ENCODE data around the gene SUN3. TPM values are rescaled to one million over a fixed set of nuclear protein-coding genes. Genes with fewer than 3 reads are reported as not detected.

The SUN3 gene
- total and polyA plus RNA-seq, 4 donors = not detected

DNA sequence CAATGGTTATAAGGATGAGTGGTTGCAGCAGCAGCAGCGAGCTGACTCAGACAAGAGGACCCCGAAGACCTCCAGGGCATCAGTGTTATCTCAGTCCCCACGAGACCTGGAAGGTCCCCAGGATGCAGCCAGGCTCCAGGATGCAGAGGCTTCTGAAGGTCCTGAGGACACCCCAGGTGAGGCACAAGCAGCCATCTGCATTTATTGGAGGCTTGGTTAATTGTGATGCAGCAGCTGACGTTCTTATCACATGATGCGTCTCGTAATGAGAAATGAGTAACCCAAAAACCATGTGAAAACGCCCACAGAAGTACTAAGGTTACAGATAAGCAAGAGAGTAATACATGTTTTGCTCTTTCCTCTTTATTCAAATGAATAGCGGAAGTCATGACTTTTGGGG is 23.8 kb upstream of the SUN3 start:
- WGBS, 2 donors = 75 to 77% methylated on average over 8 of the region's 8 CpGs
- H3K4me3 ChIP-seq (ENCODE audit: low read length in 2 of 2) = no peak overlapping the region
- H3K9me3 ChIP-seq (ENCODE audit: control insufficient read depth, low read length) = no peaks in the 10 kb centered on the region
- H3K27me3 ChIP-seq (ENCODE audit: control insufficient read depth in 1 of 2, insufficient read depth in 2 of 2, low read length in 1 of 2) = no peaks in the 10 kb centered on the region
- H3K4me1 ChIP-seq (ENCODE audit: control insufficient read depth in 1 of 2, insufficient read depth in 2 of 2, low read length in 2 of 2) = no peaks in the 10 kb centered on the region
- intact Hi-C loops (cut with DNase I) = no loop called here
- H3K27ac ChIP-seq (ENCODE audit: low read depth in 1 of 2, low read length in 2 of 2) = no peak overlapping the region
- ATAC-seq (ENCODE audit: low FRiP score) (no peak), DNase-seq (no peak)
- H3K36me3 ChIP-seq (ENCODE audit: control insufficient read depth in 1 of 2, insufficient read depth in 2 of 2, low read length in 1 of 2) = no peaks in the 10 kb centered on the region

GRCh38 chr7:48049850-48050249 is 20.9 kb upstream of the SUN3 start:
- no peaks in the 10 kb centered on the region for H3K36me3 ChIP-seq (ENCODE audit: control insufficient read depth in 1 of 2, insufficient read depth in 2 of 2, low read length in 1 of 2)
- ATAC-seq (ENCODE audit: low FRiP score) (no peak), DNase-seq (no peak)
- intact Hi-C loops (cut with DNase I) = no loop called here
- H3K4me1 ChIP-seq (ENCODE audit: control insufficient read depth in 1 of 2, insufficient read depth in 2 of 2, low read length in 2 of 2) = no peaks in the 10 kb centered on the region
- H3K27ac ChIP-seq (ENCODE audit: low read depth in 1 of 2, low read length in 2 of 2) = no peak overlapping the region
- 80 to 84% methylated on average over 8 of the region's 8 CpGs for WGBS, 2 donors
- no peak overlapping the region for H3K4me3 ChIP-seq (ENCODE audit: low read length in 2 of 2)
- no peaks in the 10 kb centered on the region for H3K27me3 ChIP-seq (ENCODE audit: control insufficient read depth in 1 of 2, insufficient read depth in 2 of 2, low read length in 1 of 2)
- H3K9me3 ChIP-seq (ENCODE audit: control insufficient read depth, low read length) = no peaks in the 10 kb centered on the region

GRCh38 chr7:48048113-48048512 is 19.2 kb upstream of the SUN3 start:
- 96 to 97% methylated on average over 8 of the region's 8 CpGs for WGBS, 2 donors
- ATAC-seq (ENCODE audit: low FRiP score) (no peak), DNase-seq (no peak)
- no peaks in the 10 kb centered on the region for H3K36me3 ChIP-seq (ENCODE audit: control insufficient read depth in 1 of 2, insufficient read depth in 2 of 2, low read length in 1 of 2)
- no peaks in the 10 kb centered on the region for H3K27me3 ChIP-seq (ENCODE audit: control insufficient read depth in 1 of 2, insufficient read depth in 2 of 2, low read length in 1 of 2)
- no peaks in the 10 kb centered on the region for H3K9me3 ChIP-seq (ENCODE audit: control insufficient read depth, low read length)
- intact Hi-C loops (cut with DNase I) = no loop called here
- no peaks in the 10 kb centered on the region for H3K4me1 ChIP-seq (ENCODE audit: control insufficient read depth in 1 of 2, insufficient read depth in 2 of 2, low read length in 2 of 2)
- no peak overlapping the region for H3K4me3 ChIP-seq (ENCODE audit: low read length in 2 of 2)
- H3K27ac ChIP-seq (ENCODE audit: low read depth in 1 of 2, low read length in 2 of 2) = no peak overlapping the region

DNA sequence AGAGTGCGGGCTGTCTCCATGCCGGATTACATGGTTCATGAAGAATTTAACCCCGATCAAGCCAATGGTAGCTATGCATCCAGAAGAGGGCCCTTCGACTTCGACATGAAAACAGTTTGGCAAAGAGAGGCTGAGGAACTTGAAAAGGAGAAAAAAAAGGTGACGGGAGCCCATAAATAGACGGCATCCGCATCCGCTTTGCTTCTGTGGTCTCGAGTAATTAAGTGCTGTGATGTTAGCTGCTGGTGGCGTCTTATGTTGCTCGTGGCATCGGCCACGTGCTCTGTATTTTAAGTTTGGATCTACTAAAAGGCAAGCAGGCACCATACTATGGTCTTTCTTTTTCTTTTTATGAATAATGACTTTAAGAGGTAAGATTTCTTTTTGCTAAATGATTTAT is 17.6 kb upstream of the SUN3 start:
- WGBS, 2 donors = 45 to 50% methylated on average over 14 of the region's 14 CpGs
- no peak for ATAC-seq (ENCODE audit: low FRiP score)
- no peak overlapping the region for H3K27ac ChIP-seq (ENCODE audit: low read depth in 1 of 2, low read length in 2 of 2)
- no peaks in the 10 kb centered on the region for H3K36me3 ChIP-seq (ENCODE audit: control insufficient read depth in 1 of 2, insufficient read depth in 2 of 2, low read length in 1 of 2)
- DNase-seq = no peak
- no peaks in the 10 kb centered on the region for H3K9me3 ChIP-seq (ENCODE audit: control insufficient read depth, low read length)
- no peak overlapping the region for H3K4me3 ChIP-seq (ENCODE audit: low read length in 2 of 2)
- no peaks in the 10 kb centered on the region for H3K27me3 ChIP-seq (ENCODE audit: control insufficient read depth in 1 of 2, insufficient read depth in 2 of 2, low read length in 1 of 2)
- intact Hi-C loops (cut with DNase I) = no loop called here
- no peaks in the 10 kb centered on the region for H3K4me1 ChIP-seq (ENCODE audit: control insufficient read depth in 1 of 2, insufficient read depth in 2 of 2, low read length in 2 of 2)

DNA sequence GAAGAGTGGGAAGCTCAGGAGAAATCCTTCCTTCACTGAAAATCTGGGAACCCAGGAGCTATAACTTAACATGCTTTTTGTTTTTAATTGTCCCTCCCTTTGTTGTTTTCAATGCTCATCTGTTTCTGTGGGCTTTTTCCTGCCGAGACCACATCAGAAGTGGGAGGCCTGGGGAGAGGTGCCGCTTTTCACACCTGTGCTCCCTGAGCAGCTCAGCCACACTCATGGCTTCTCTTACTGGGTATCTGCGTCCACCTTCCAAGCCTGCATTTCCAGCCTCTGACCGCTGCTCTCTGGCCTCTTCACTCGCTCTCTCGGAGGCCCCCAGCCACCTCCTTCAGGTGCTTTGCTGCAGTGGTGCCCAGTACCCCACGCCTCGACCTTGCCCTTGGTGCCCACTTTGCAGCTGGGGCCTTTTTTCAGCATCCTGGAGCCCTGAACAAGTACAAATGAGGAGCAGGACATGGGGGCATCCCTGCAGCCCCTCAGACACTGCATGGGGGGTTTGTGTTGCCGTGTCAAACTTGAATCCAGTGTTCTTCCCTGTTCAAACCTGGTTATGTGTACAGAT is 16.4 kb upstream of the SUN3 start:
- H3K9me3 ChIP-seq (ENCODE audit: control insufficient read depth, low read length) = no peaks in the 10 kb centered on the region
- no peaks in the 10 kb centered on the region for H3K36me3 ChIP-seq (ENCODE audit: control insufficient read depth in 1 of 2, insufficient read depth in 2 of 2, low read length in 1 of 2)
- DNase-seq (no peak), ATAC-seq (ENCODE audit: low FRiP score) (no peak)
- no peaks in the 10 kb centered on the region for H3K27me3 ChIP-seq (ENCODE audit: control insufficient read depth in 1 of 2, insufficient read depth in 2 of 2, low read length in 1 of 2)
- H3K27ac ChIP-seq (ENCODE audit: low read depth in 1 of 2, low read length in 2 of 2) = no peak overlapping the region
- H3K4me1 ChIP-seq (ENCODE audit: control insufficient read depth in 1 of 2, insufficient read depth in 2 of 2, low read length in 2 of 2) = no peaks in the 10 kb centered on the region
- H3K4me3 ChIP-seq (ENCODE audit: low read length in 2 of 2) = no peak overlapping the region
- intact Hi-C loops (cut with DNase I) = no loop called here
- WGBS, 2 donors = 83% methylated on average over 9 of the region's 9 CpGs

GRCh38 chr7:48042636-48043035 is 13.7 kb upstream of the SUN3 start:
- DNase-seq (no peak), ATAC-seq (ENCODE audit: low FRiP score) (no peak)
- intact Hi-C loops (cut with DNase I) = no loop called here
- Histone ChIP-seq H3K36me3 (ENCODE audit: control insufficient read depth in 1 of 2, insufficient read depth in 2 of 2, low read length in 1 of 2) (no peaks in the 10 kb centered on the region), H3K9me3 (ENCODE audit: control insufficient read depth, low read length) (no peaks in the 10 kb centered on the region), H3K27ac (ENCODE audit: low read depth in 1 of 2, low read length in 2 of 2) (no peak overlapping the region), H3K27me3 (ENCODE audit: control insufficient read depth in 1 of 2, insufficient read depth in 2 of 2, low read length in 1 of 2) (no peaks in the 10 kb centered on the region), H3K4me3 (ENCODE audit: low read length in 2 of 2) (no peak overlapping the region), H3K4me1 (ENCODE audit: control insufficient read depth in 1 of 2, insufficient read depth in 2 of 2, low read length in 2 of 2) (no peaks in the 10 kb centered on the region)
- 63 to 65% methylated on average over 3 of the region's 3 CpGs for WGBS, 2 donors

DNA sequence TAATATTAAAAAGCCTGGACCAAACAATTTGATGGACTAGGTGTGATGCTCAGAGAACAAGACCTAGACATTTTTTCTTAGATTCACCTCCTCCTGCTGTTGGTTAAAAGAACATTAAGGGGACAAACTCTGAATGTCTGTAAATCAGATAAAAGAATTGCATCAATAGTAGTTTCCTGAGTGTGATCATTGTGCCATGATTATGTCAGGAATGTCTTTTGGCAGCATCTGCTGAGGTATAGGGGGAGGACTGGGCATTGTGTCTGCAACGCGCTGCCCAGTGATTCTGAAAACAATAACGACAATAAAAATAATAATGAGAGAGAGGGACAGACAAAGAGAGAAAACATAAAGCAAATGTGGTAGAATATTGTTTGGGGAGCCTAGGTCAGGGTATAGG is 13.3 kb upstream of the SUN3 start:
- no peak overlapping the region for H3K4me3 ChIP-seq (ENCODE audit: low read length in 2 of 2)
- DNase-seq = no peak
- H3K4me1 ChIP-seq (ENCODE audit: control insufficient read depth in 1 of 2, insufficient read depth in 2 of 2, low read length in 2 of 2) = no peaks in the 10 kb centered on the region
- intact Hi-C loops (cut with DNase I) = no loop called here
- no peaks in the 10 kb centered on the region for H3K9me3 ChIP-seq (ENCODE audit: control insufficient read depth, low read length)
- 66 to 67% methylated on average over 3 of the region's 3 CpGs for WGBS, 2 donors
- no peaks in the 10 kb centered on the region for H3K36me3 ChIP-seq (ENCODE audit: control insufficient read depth in 1 of 2, insufficient read depth in 2 of 2, low read length in 1 of 2)
- no peak for ATAC-seq (ENCODE audit: low FRiP score)
- H3K27ac ChIP-seq (ENCODE audit: low read depth in 1 of 2, low read length in 2 of 2) = no peak overlapping the region
- no peaks in the 10 kb centered on the region for H3K27me3 ChIP-seq (ENCODE audit: control insufficient read depth in 1 of 2, insufficient read depth in 2 of 2, low read length in 1 of 2)

GRCh38 chr7:48041653-48041970 is 12.7 kb upstream of the SUN3 start:
- 86% methylated on average over 3 of the region's 3 CpGs for WGBS, 2 donors
- no peak overlapping the region for H3K4me3 ChIP-seq (ENCODE audit: low read length in 2 of 2)
- no peaks in the 10 kb centered on the region for H3K36me3 ChIP-seq (ENCODE audit: control insufficient read depth in 1 of 2, insufficient read depth in 2 of 2, low read length in 1 of 2)
- H3K4me1 ChIP-seq (ENCODE audit: control insufficient read depth in 1 of 2, insufficient read depth in 2 of 2, low read length in 2 of 2) = no peaks in the 10 kb centered on the region
- ATAC-seq (ENCODE audit: low FRiP score) (no peak), DNase-seq (no peak)
- no peak overlapping the region for H3K27ac ChIP-seq (ENCODE audit: low read depth in 1 of 2, low read length in 2 of 2)
- H3K9me3 ChIP-seq (ENCODE audit: control insufficient read depth, low read length) = no peaks in the 10 kb centered on the region
- intact Hi-C loops (cut with DNase I) = no loop called here
- H3K27me3 ChIP-seq (ENCODE audit: control insufficient read depth in 1 of 2, insufficient read depth in 2 of 2, low read length in 1 of 2) = no peaks in the 10 kb centered on the region

DNA sequence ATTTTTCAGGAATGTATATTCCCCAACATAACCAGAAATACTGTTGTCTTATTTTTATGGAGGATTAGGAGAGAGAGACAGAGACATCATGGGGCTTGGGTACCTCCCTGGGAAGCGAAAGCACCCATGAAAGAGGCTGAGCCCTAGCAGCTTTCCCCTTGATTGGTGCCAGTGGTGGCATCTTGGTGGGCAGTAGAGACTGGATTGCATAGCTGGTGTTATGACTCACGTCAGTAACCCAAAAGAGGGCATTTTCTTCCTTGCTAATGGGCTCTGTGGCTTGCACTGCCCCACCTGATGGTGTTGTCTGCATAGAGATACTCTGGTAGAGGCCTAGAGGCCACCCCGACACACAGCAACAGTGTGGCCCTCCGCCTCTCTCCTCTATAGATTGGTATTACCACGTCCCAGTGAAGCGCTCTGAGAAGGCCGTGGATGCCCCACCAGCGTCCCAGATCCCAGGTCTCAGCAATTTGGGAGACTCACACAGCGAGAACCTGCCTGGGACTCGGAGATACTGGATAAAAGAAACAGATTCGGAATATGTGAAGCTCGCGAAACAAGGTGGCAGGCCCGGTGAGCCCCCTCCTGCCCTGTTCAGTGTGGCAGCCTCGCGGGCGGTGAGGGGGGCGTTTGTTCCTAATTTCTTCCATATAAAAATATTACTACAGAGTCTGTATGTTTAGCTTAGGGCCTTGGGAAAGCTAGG is 12.2 kb upstream of the SUN3 start:
- H3K9me3 ChIP-seq (ENCODE audit: control insufficient read depth, low read length) = no peaks in the 10 kb centered on the region
- DNase-seq (no peak), ATAC-seq (ENCODE audit: low FRiP score) (no peak)
- no peaks in the 10 kb centered on the region for H3K27me3 ChIP-seq (ENCODE audit: control insufficient read depth in 1 of 2, insufficient read depth in 2 of 2, low read length in 1 of 2)
- no peaks in the 10 kb centered on the region for H3K36me3 ChIP-seq (ENCODE audit: control insufficient read depth in 1 of 2, insufficient read depth in 2 of 2, low read length in 1 of 2)
- no peak overlapping the region for H3K4me3 ChIP-seq (ENCODE audit: low read length in 2 of 2)
- H3K27ac ChIP-seq (ENCODE audit: low read depth in 1 of 2, low read length in 2 of 2) = no peak overlapping the region
- no peaks in the 10 kb centered on the region for H3K4me1 ChIP-seq (ENCODE audit: control insufficient read depth in 1 of 2, insufficient read depth in 2 of 2, low read length in 2 of 2)
- intact Hi-C loops (cut with DNase I) = no loop called here
- WGBS, 2 donors = 95 to 97% methylated on average over 18 of the region's 18 CpGs

Measured in aorta (tissue), 5 donors.